Loucy (cell line): ENCODE results near the gene ZFP62.

Experiments used
- EZH2phosphoT487 ChIP-seq: fragments of 200-600 bp; IDR thresholded peaks from 2 replicates; pipeline ENCODE4 v1.6.1; 2018; ENCODE audit warnings: antibody characterized with exemption, mild to moderate bottlenecking, moderate library complexity, borderline replicate concordance
- TF ChIP-seq, protein P1 (sequence below): fragments of 200-600 bp; sonication (generic); conservative IDR thresholded peaks from 2 replicates; pipeline ENCODE4 v1.5.1; 2014; ENCODE audit warnings: mild to moderate bottlenecking, antibody characterized with exemption, low read length

DNA sequence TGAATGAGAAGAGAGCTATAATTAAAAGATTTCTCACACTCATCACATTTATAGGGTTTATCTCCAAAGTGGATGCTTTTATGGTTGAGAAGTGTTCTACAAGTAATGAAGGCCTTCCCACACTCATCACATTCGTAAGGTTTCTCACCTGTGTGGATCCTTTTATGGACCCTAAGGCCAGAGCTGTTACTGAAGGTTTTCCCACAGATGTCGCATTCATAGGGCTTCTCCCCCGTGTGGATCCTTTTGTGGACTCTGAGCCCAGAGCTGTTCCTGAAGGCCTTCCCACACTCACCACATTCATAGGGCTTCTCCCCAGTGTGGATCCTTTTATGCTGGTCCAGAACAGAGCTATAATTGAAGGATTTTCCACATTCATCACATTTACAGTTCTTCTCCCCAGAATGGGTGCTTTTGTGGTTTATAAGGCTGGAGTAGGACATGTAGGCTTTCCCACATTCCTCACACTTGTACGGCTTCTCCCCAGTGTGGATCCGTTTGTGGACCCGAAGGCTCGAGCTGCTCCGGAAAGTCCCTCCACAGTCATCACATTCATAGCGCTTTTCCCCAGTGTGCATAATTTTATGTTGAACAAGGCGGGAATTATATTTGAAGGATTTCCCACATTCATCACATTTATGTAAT lies 10.5 kb downstream of the ZFP62 start:
- TF ChIP-seq, protein P1, sequence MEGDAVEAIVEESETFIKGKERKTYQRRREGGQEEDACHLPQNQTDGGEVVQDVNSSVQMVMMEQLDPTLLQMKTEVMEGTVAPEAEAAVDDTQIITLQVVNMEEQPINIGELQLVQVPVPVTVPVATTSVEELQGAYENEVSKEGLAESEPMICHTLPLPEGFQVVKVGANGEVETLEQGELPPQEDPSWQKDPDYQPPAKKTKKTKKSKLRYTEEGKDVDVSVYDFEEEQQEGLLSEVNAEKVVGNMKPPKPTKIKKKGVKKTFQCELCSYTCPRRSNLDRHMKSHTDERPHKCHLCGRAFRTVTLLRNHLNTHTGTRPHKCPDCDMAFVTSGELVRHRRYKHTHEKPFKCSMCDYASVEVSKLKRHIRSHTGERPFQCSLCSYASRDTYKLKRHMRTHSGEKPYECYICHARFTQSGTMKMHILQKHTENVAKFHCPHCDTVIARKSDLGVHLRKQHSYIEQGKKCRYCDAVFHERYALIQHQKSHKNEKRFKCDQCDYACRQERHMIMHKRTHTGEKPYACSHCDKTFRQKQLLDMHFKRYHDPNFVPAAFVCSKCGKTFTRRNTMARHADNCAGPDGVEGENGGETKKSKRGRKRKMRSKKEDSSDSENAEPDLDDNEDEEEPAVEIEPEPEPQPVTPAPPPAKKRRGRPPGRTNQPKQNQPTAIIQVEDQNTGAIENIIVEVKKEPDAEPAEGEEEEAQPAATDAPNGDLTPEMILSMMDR = no peak
- TF ChIP-seq EZH2phosphoT487 = no peak
